DMS153 treated with DMSO at 0.1 percent for 48 hours (cell line): ENCODE data around the gene GTSE1.
A peak's percentile ranks its signal among the peaks of the same experiment; 100 is the strongest.

ENCODE experiments used
- DNase-seq: peaks from one replicate; lab custom pipeline; 2025; ENCODE audit not compliant: unreplicated experiment; lab: John Stamatoyannopoulos, UW

The GTSE1 gene

DNA sequence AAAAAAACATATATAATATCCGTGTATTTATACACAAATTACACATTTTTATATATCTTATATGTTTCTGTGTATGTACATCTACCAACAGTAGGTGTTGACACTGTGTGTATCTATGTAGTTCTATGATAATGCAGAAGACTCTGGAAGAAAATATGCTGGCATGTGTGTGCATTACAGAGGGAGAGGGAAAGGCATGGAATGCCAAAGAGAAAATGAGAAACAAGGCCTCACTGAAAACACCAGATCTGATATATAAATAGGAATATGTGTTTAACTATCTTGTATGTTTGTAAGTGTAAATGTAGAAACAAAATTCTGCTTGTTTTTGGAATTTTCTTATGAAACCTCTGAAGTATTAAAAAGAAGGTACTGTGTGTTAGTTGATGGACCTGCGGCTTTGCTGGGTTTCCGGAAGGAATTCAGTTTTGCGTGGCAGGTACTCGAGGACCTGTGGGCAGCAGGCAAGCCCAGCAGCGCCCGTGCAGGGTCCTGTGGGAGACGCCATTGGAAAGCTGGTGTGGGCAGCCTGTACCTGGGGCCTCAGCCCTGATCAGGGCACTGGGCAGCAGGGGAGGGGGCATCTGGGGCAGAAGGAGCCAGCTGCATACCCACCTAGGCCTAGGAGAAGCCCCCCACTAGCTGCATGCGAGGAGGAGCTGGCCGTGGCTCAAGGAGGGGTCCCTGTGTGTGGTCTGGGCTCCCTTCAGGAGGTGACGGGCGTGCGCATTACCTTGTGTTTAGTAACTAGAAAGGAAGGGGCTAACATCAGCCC, 31.2 kb downstream of the GTSE1 start:
- no peak for DNase-seq

DNA sequence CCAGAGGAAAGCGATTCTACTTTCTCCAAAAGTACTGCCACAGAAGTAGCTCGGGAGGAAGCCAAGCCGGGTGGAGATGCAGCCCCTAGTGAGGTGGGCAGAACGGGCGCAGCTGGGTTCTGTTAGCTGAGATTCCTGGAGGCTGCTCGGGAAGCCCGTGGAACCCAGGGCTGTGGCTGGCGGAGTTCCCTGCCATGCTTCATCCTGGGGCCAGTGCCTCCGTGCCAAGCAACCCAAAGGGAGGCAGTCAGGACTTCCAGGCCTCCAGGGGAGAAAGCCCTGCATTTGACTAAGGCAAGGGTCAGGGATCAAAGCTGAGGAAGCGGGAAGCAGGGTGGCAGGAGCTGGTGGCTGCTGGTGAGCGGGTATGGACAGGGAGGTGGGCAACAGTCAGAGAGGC, 32.1 kb downstream of the GTSE1 start:
- DNase-seq, result no peak

DNA sequence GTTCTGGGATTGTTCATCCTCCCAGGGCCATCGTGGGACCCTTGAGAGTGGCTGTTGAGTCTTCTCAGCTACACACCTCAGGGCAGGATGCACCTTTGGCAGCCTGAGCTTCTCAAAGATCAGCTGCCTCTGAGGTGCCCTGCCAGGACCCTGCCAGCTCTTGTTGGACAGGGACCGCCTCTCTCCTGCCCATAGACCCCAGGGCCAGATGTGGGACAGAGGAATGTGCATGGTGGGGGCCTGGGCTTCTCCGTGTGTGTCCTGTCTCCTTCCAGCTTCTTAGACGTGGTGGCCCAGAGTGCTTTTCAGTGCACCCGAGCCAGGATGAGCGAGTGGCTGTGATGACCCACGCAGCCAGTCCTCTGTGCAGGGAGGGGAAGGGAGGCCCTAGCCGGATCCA, 32.9 kb downstream of the GTSE1 start:
- no peak for DNase-seq

DNA sequence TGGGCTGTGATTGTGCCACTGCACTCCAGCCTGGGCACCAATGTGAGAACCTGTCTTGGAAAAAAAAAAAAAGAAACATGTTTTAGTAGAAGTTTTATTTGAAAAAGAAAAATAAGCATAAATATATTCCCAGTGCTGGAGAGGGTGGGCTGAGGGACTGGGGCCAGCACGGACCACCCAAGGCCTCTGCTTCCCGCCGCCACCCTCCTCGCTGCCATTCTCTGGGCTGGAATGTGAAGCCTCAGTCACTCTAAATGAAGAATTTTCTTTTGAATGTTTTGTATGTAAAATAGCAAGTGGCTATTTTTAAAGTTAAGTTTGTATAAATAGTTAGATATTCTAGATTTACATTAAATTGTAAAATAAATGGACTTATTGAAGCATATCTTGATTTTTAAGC, 33.8 kb downstream of the GTSE1 start:
- DNase-seq, result no peak

DNA sequence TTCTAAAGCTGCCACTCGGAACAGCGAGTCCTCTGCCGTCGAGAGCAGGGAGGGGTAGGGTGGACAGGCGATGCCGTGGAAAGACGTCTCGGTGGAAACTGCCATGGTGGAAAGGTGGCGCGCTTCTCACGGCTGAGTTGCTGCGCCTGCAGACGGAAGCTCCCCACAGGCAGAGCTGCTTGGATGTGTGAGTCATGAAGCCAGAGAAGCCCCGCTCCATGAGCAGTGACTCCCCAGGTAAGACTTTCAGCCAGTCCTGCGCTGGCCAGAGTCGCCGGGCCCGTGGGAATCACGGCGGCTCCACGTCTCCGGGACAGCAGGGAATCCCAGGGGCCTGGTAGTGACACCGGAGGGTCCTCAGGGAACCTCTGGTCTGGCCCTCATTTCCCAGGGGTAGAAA, 34.8 kb downstream of the GTSE1 start:
- no peak for DNase-seq

DNA sequence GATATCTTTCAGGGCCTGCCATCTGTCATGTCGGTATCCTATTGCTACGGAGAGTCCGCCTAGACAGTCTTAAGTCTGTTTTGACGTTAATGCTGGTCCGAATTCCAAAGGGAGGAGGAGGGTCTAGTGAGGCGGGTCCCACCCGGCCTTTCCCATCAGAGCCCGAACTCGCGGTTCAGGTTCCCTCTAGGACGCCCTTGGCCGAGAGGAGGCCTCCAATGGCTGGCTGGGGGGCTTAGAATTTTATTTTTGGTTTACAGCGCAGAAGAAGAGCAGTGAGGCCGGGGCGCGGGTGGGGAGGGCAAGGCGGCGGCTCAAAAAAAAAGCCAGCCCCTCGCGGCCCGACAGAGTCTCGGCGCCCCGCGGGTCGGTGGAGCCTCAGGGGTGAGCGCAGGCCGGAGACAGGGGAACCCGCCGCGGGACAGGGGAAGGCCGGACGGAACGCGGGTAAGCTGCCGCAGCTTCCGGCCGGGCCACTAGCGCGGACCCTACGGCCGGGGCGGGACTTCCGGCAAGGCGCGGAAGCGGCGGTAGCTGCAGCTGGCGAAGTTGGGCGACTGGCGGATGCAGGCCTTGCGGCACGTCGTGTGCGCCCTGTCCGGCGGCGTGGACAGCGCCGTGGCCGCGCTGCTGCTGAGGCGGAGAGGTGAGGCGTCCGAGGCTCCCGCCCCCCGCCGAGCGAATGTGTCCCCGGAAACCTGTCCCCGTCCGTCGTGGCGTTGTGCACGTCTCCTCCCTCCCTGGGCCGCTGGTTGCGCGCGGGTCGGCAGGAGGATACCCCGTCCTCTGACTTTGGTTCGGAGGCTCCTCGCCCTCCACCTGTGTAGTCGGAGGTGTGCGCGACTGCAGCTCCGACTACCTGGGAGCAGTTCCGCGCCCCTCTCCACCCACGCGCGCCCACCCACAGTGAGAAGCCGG, 38.8 kb downstream of the GTSE1 start, which contains the start of gene TRMU:
Gene TRMU, plus strand, starts transcription at position 514 of the 918 bp plus-strand sequence. Its CDS starts 51 bp downstream, at position 565.
- peak; percentile 62 for DNase-seq

DNA sequence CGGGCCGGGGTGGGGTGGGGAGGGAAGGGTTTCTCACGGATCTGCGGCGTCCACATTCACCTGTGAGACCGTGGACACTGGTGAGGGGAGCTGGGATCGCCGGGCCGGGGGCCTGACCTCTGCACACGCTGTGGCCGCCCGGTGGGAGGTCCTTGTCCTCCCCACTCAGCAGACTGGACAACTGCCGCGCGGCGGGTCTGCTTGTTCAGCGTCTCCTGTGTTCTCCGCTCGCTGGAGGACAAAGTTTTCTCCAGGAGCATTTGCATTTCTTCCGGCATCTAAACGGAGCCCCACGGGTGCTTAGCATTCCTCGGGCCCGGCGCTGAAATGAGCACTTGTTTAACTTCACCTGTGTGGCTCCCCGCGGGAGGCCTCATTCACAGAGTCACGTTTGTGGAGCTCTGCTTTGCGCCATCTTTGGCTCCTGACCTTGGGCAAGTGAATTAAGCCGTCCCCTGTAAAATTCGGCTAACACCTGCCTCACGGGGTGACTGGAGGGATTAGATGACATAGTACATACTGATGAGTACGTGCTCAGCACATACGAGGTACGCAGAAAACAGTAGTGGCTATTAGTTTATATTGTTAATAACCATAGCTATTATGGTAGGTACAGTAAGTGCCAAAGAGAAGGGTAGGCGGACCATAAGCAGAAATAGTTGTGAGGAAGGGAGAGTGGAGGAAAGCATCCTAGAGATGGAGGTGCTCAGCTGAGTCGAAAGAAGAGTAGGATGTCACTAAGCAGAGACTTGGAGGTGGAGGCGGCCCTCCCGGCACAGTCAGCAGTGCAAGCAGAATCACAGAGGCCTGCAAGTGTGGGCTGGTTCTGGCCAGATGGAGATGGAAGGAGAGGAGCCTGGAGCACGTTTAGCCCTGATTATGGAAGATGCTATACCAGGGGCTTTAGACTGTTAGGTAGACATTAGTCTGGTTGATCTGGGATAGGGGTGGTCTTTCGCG, 39.7 kb downstream of the GTSE1 start:
- no peak for DNase-seq

DNA sequence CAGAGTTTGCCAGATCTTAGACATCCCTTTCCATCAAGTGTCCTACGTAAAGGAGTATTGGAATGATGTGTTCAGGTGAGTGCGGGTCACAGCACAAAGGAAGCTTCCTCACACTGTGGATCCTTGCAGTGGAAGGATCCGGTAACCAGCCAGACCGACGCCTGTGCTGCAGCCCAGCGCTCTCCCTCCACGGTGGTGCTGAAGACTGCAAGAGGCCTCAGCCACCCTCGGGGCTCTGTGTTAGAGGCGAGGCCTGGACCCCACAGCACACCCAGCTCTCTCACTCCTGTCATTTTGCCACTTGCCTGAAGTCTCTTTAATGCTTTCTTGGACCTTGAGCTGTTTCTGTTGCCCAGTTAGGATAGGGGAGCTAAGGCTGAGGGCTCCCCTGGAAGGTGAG, 41.2 kb downstream of the GTSE1 start:
- no peak for DNase-seq

DNA sequence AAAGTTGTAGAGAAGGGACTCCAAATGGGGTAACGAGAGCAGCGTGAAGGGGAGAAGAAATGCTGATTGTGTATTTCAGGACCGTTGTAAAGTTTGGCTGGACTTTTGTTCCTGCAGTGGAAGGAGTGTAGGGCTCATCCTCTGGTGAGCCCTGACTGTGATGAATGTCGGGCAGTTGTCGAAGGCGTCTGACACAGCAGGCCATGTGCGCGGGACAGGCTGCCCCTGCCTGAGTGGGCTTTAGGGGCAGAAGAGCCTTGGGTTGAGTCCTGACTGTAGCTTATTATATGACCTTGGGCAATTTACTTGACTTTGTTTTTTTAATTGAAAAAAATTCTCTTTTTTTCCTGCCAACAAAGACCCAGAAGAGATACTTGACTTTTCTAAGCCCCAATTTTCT, 42.0 kb downstream of the GTSE1 start:
- no peak for DNase-seq

DNA sequence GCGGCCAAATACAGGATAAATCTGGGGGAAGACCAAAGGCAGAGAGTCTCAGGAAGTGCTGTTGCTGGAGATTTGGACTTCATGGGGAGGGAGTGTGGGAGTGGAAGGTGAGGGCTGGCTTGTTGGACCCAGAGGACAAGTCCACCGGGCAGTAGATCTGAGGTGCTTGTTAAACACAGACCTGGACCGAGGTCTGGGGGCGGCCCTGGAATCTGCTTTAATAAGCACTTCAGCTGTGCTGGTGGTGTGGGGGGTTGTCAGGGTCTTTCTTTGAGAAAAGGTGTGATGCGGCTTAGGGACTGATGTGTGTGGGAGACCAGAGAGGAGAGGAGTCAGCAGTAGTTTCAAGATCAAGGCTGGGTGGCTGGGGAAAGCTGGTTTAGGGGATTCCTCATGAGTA, 43.3 kb downstream of the GTSE1 start:
- DNase-seq, result no peak

DNA sequence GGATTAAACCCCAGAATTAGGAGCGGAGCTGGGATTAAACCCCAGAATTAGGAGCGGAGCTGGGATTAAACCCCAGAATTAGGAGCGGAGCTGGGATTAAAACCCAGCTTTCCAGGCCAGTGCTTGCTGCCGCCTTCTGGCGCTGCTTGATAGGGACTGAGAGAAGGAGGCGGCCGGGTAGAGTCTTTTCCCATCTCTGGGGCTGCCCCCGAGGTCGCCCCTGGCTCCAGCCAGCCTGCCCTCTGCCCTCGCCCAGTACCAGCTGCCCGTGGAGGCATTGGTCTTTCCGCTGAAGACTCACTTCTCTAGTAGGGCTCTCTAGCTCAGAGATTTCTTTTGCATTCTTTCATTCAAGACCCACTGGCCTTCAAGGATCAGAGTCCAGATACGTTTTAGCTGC, 44.0 kb downstream of the GTSE1 start:
- no peak for DNase-seq

DNA sequence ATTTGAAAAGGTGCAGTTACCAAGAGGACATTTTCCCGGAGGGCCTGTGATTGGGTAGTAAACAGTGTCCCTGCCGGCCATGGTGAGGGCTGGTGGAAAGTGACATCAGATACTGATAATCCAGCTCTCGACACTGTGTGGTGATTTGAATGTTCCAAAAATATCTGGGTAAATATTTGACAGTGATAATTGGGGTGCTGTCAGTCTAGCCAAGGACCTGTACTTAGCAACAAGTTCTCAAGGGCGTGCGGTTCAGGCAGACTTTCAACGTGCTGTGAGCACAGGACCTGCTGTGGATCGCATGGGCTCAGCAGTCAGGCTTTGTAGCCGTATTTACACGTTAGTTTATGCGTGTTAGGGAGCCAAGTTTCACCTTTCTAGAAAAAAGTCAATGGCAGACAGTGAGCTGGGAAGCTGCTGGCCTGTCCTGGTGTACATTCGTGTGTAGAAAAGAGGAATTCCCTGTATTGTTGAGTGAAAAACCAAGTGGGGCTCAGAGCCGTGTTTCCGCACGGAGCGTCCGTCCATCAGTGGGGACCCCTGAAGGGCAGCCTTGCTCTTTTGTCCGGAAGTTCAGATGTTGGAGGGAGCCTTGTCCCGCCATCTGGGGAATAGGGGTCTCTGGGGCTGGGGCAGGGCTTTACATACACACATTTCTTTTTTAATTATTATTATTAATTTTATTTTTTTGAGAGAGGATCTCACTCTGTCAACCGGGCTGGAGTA, 50.2 kb downstream of the GTSE1 start:
- DNase-seq, result no peak

DNA sequence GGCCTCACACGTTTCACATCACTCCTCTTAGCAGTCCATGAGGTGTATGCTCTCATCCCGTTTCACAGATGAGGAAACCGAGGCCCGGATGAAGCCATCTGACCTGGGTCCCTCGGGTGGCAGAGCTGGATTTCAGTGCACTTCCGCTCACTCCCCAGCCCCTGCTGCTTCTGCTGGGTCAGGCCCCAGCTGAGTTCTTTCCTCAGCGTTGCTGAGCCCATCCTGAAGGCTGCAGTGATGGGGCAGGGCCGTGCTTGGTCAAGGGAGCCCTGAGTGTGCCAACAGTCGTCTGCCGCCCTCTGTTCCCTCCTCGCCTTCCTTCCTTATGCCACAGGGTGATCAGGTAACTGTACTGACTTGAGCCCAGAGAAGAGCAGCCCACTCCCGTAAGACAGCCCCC, 51.0 kb downstream of the GTSE1 start:
- no peak for DNase-seq

DNA sequence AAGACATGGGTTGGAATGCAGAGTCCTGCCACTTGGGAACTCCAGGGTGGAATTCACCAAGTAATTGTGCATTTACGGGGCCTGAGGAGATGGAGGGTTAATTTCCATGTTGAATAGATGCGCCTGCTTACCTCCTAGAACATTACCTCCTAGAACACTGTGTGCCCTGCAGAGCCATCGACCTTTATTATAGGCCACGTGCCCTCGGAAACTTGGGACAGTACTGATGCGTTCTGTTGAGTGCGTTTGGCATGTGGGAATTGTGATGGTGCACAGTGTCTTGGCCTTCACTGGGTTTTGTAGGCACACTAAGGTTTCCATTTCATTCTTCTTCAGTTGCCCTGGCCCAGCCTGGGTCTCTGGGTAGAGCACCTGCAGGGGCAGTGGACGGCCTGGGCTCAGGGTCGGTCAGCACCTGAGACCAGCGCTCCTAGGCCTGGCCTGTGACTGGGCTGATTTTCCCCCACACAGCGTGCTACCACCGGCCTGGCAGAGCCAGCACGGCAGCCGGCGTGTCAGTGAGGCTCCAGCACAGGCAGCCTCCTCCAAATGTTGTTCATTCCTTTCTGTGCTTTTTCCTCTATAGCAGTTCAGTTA, 51.5 kb downstream of the GTSE1 start:
- no peak for DNase-seq

DNA sequence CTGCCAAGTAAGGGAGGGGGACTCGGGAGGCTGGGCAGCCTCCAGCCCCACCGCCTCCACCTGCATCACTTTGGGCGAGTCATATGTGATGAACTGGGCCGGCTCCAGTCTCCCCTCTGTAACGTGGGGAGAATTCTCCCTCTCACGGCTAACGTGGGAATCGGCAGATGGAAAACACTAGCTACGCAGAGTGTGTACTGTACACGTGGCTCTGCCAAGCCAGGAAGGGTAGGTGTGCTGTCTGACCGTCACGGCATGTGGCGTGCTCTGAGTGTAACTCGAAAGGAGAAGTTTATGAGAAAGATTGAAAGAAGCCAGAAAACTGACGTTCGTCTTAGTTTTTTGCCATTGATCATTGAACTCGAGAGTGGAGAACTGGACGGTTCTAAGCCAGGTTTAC, 52.6 kb downstream of the GTSE1 start:
- DNase-seq, result no peak

DNA sequence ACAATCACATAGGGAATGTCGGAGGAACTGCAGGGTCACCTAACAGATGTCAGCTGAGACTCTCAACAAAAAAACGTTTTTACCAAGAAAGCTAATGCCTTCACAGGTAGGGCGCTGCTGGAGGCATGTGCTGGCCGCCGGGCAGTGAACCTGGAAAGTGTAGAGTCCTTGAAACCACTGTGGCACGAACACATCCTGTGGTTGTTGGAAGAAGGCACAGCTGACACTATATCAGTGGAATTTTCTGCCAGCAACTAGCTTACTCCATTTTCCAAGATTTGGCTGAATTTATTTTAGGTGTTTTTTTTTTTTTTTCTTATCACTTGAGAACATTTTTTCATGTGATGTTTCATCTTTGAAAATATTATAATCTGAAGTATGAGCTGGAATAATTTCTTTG, 53.0 kb downstream of the GTSE1 start:
- DNase-seq, result no peak

DNA sequence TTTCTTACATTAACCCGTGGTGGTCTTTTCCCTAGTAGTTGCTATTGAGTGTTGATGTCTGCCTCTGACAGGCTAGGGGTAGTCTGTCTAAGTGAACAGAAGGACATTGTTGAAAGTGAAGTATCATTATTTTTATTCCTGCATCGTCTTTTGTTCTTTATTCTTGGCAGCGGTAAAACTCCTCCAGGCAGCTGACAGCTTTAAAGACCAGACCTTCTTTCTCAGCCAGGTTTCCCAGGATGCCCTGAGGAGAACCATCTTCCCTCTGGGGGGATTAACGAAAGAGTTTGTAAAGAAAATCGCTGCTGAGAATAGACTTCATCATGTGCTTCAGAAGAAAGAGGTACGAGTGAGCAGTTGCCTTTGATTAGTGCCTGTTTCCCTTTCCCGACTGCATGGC, 53.5 kb downstream of the GTSE1 start:
- no peak for DNase-seq

DNA sequence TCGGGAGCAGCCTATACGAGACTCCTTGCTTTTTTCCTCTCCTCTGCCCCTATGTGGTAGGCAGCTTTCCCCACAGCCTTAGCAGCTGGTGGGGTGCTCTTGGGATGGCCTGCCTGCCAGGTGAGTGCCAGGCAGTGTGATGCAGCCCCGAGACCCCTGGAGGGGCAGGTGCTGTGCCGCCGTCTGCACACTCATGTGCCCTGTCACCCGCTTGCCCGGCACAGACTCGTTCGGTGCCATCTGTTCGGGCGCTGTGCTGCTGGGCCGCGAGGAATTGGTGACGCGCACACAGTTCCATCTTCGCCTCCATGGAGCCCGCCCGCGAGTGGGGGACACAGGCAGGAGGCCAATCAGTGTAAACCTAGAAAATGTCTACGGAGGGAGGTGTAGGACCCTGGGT, 54.0 kb downstream of the GTSE1 start:
- DNase-seq, result no peak

DNA sequence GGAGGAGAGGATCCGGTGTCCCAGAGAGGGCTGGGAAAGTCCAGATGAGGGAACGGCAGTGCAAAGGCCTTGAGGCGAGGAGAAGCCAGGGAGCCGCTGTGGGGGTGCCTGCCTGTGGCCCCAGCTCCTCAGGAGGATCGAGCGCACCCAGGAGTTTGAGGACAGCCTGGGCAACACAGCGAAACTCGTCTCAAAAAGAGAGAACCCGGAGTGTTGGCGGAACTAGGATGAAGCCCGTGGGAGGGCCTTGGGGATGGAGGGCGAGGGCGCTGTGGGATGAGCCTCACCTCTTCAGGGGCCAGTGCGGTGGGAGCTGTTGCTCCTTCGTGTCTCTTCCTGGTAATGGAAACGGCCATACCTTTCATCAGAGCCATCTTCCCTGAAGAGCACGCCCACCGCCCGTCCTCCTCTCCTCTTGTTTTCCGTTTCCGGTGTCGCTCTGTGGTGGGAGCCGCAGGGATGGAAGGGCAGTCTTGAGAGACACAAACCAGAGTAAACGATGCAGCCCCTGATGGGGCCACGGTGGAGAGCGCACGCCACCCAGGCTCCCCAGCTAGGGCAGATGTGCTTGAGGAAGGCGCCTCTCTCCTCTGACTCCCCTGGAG, 54.6 kb downstream of the GTSE1 start:
- no peak for DNase-seq

DNA sequence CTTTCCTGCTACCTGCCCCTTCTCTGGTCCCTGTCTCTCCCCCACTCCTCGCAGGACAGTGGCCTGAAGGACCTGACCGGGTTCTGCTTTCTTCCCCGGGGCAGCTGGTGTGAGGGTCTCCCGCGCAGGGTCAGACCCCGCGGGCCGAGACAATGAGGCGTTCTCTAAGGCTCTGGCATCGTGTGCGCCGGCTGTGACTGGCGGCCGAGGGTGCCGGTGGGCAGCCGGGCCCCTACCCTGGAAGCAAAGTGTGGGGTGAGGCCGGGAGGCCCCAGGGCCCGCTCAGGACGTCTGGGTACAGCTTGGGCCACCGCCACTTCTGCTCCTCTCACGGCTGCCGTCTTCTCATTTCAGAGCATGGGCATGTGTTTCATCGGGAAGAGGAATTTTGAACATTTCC, 55.1 kb downstream of the GTSE1 start:
- no peak for DNase-seq
